RKO (cell line): ENCODE measurements around the gene GPHB5.
A peak's percentile ranks its signal among the peaks of the same experiment; 100 is the strongest.
"Not testable (repeated sequence)": the region's sequence is repeated elsewhere in the genome, so short reads cannot be mapped to it uniquely, and the experiment has no call there.

Experiments
- DNase-seq: peaks from one replicate; pipeline ENCODE4 v3.0.0-alpha.2; 2016; ENCODE audit warnings: low spot score

Gene GPHB5

GRCh38 chr14:63318835-63319234 lies at the start of gene GPHB5:
Gene GPHB5, minus strand, starts transcription at chr14:63318935. Its CDS starts 1,086 bp downstream, at chr14:63317849.
- no peak for DNase-seq

- DNase-seq = no peak
Observed at GRCh38 chr14:63367742-63368364, 49.1 kb upstream of the GPHB5 start.

GRCh38 chr14:63362389-63362819 lies 43.7 kb upstream of the GPHB5 start:
- no peak for DNase-seq

GRCh38 chr14:63361790-63362189 lies 43.1 kb upstream of the GPHB5 start:
- DNase-seq = no peak

GRCh38 chr14:63357841-63358240 lies 39.1 kb upstream of the GPHB5 start:
- DNase-seq = no peak

- DNase-seq = no peak
Observed at GRCh38 chr14:63345826-63346225, 27.1 kb upstream of the GPHB5 start.

GRCh38 chr14:63344336-63344735 lies 25.6 kb upstream of the GPHB5 start:
- no peak for DNase-seq

- DNase-seq = no peak
Observed at GRCh38 chr14:63343878-63344277, 25.1 kb upstream of the GPHB5 start.

GRCh38 chr14:63342371-63342770 lies 23.6 kb upstream of the GPHB5 start:
- DNase-seq = no peak

GRCh38 chr14:63328787-63329737 lies 10.3 kb upstream of the GPHB5 start:
- DNase-seq = no peak

- no peak for DNase-seq
Observed at GRCh38 chr14:63326840-63327239, 8.1 kb upstream of the GPHB5 start.

GRCh38 chr14:63322897-63323573 lies 4.3 kb upstream of the GPHB5 start:
- no peak for DNase-seq

- no peak for DNase-seq
Observed at GRCh38 chr14:63322472-63322871, 3.7 kb upstream of the GPHB5 start.

GRCh38 chr14:63308723-63309317 lies 9.9 kb downstream of the GPHB5 start:
- peak; percentile 17 for DNase-seq

GRCh38 chr14:63304429-63304828 lies 14.3 kb downstream of the GPHB5 start:
- not testable (repeated sequence) for DNase-seq

- DNase-seq = no peak
Observed at GRCh38 chr14:63301891-63302534, 16.7 kb downstream of the GPHB5 start.

GRCh38 chr14:63300854-63301253 lies 17.9 kb downstream of the GPHB5 start:
- no peak for DNase-seq

GRCh38 chr14:63299351-63300110 lies 19.2 kb downstream of the GPHB5 start:
- DNase-seq = no peak

GRCh38 chr14:63297372-63298063 lies 21.2 kb downstream of the GPHB5 start:
- no peak for DNase-seq

- DNase-seq = peak; percentile 14
Observed at GRCh38 chr14:63296060-63296563, 22.6 kb downstream of the GPHB5 start.
